HS-5 (cell line): ENCODE results near the gene SLAMF9.

Source experiments
- DNase-seq: peaks from one replicate; pipeline ENCODE4 v3.0.0-alpha.2; 2012; ENCODE audit warnings: low read depth

Gene SLAMF9

GRCh38 chr1:159974350-159974965 lies 20.4 kb upstream of the SLAMF9 start:
- no peak for DNase-seq

GRCh38 chr1:159973350-159973940 lies 19.4 kb upstream of the SLAMF9 start:
- no peak for DNase-seq

GRCh38 chr1:159972443-159973205 lies 18.6 kb upstream of the SLAMF9 start:
- DNase-seq: no peak

DNA sequence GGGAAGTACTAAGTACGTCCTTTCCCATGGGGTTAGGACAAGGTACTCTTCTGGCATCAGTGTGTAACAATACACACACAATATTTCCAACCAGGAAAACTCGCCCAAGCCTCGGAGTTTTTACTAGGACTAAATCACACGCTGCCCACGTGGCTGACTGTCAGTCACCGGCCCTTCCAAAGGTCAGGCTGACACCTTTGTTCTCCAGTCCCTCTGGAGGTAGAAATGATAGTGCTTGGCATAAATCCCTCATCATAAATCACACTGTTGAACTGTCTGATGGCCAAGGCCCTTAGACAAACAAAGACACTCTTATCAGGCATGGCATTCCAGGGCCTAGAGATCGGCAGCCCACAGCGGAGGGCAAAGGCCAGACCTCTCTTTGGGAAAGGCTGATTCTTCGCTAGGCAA lies 16.9 kb upstream of the SLAMF9 start:
- DNase-seq: no peak

- no peak for DNase-seq
Observed at GRCh38 chr1:159968901-159969300, 14.9 kb upstream of the SLAMF9 start.

DNA sequence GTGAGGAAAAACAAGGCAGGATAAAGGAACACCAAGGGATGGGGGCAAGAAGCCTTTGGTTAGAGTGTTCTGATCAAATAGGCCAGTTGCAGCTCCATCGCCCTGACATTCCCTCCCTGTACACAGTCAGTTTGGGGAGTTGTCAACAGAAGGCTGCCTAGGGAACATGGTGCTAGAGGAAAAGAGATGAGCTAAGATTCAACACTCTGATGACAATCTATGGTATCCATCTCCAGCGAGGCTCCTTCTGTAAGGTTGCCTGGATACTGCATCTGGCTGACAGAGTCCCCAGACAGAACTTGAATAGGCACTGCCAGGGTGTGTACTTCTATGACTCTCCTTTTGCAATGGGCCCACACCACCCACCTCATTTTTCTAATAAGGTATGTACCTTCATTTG lies 11.2 kb upstream of the SLAMF9 start:
- no peak for DNase-seq

- DNase-seq: no peak
Observed at GRCh38 chr1:159964144-159964543, 10.1 kb upstream of the SLAMF9 start.

DNA sequence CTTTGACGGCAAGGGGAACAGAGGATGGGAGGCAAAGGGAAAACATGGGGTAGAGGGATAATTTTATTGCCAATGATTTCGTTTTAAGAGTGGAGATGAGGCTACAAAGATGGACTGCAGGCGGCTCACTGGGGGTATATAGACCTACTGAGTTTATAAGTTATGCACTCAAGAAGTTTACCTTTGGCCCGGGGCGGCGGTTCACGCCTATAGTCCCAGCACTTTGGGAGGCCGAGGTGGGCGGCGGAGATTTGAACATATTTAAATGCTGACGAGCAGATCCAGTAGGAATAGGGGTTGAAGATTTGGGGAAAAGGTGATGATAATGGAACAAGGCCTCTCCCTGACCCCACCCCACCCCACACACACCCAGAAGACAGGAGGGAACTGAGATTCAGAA lies 8.1 kb upstream of the SLAMF9 start:
- DNase-seq: no peak

- DNase-seq: no peak
Observed at GRCh38 chr1:159961636-159962035, 7.6 kb upstream of the SLAMF9 start.

DNA sequence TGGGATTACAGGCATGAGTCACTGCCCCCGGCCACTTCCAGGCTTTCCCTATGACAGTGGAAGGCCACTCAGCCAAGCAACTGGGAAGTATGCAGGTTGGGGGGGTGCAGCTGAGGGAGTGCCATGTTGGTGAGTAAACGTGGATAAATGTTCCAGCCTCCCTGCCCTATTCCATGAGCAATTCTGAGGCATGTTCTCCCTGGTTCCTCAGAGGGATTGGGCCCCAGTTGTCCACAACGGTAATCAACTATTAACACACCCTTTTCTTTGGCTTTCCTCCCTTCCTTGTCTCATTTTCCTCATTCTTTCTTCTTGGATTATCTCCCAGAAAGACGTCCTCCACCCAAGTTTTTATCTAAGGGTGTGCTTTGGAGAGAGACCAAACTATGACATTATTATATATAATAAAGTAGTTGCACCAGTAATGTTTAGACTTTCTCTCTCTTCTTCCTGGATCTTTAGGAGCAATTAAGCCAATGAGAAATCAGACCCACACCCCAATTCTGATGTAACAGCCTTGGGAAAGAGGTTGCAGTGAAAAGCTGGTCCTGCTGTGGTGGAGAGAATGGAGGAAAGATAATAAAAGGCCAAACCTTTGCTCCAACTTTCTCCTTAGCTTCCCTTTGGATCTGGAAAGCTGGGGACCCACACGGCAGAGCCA lies 6.8 kb upstream of the SLAMF9 start:
- peak; percentile 78 for DNase-seq

DNA sequence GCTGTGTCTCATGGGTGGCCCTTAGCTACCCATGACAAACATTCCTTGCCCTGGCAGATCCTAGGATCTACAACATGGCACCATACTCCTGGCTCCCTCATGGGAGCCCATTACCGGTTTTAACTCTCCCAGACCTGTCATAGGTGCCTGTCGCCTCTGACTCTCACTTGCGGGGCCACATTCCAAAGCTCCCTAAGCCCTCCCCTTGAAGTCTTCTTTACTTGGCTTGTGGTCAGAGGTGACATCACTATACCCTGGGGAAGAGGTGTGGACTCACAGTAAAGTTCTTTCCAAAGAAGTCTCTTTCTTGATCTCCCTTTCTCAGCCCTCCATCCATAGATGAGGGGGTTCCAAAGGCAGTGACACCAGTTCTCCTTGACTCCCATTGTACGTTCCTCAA lies 5.4 kb upstream of the SLAMF9 start:
- no peak for DNase-seq

DNA sequence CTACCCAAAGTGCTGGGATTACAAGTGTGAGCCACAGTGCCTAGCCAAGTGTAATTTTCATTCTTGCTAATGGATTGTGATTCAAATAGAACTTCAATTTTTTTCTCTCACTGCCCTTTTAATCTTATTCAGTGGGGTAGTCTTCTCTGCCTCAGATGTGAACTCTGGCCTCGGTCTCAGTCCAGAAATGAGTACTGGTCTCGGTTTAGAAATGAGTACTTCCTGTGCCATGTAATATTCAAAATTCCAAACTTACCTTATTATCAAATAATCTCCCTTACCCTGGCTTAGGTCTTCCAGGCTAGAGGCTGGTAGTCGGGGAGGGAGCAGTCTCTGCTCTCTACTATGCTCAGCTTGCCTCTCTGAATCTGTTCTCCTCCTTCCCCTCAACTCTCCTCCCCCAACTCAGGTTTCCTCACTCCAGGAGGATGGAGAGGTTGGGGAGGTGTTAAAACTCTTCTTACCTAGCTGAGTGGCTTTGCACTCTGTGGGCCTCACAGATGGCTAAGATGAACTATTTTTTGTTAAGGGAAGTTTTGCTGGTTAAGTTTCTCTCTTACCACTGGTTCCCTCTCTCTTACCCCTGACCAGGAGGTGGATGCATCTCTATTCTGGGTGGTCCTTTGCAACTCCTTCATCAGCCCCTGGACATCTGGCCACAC lies 4.8 kb upstream of the SLAMF9 start:
- no peak for DNase-seq

DNA sequence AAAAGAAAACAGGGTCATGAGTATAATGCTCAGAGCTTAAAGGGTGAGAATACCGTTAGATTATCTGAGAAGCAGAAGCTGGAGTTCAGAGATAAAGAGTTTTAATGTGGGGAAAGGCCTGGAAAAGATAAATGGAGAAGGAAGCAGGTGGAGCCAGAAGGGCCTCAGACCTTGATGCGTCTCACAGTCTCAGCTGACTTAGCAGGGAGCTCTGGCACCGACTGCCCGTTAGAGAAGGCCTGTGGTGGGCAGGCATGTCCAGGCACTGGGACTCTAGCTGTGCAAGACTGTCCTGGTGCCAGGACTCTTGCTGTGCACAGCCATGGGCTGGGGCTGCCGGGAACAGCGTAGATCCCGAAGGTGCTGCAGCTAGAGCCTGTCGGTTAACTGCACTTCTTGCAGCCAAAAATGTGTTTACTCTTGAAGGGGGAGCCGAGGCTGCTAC lies 3.8 kb upstream of the SLAMF9 start:
- DNase-seq: no peak

DNA sequence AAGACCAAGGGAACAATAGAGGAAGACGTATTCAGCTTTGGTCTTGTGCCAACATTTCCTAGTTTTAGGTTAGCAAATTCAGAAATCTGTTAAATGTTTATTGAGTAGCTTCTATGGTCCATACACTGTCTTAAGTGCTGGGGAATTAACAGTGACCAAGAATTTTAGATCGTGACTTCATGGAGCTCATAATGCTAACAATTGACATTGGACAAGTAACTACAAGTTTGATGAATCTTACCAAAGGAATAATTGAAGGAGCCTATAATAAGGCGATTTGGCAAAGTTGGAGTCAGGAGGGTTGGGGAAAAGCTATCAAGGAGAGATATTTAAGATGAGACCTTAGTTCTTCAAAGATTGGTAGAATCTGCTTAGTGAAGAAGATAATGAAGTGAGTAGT lies 1.4 kb upstream of the SLAMF9 start:
- no peak for DNase-seq

GRCh38 chr1:159952932-159953331 lies 1.1 kb downstream of the SLAMF9 start:
- no peak for DNase-seq

GRCh38 chr1:159951551-159951950 lies 2.5 kb downstream of the SLAMF9 start:
- DNase-seq: no peak

DNA sequence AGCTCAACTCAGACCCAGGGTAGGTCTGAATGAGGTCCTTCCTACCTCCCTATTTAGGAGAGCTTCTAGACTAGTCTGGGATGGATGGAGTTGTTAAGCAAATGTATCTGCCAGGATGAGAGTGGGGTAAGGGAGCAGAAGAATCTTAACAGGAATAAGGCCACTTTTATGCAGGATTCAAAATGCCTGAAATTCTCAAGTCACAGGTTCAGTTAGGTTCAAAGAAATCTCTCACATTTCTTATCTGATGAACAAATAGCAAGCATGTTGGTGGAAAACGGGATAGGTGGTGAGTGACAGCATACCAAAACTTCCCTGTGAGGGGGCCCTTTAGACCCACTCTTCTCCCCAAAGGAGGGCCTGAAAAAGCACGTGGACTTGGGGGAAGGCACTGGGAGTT lies 3.0 kb downstream of the SLAMF9 start:
- no peak for DNase-seq

DNA sequence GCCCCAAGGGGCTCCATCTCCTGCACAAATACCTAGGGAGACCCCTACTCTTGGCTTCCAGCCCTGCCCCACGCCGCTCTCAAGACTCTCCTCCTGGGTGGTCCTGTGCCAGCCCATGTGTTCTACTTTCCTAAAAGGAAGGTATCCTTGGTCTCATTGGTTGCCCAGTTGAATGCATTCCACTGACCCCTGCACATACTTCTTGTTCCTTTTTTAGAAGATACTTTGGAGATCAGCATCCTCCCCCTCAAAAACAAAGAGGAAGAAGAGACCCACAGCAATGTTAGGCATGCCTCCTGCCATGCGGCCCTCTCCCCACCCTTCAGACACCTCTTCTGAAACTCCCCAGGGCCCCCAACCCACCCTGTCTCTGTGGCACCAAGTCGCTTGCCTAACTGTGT lies 4.1 kb downstream of the SLAMF9 start:
- no peak for DNase-seq

GRCh38 chr1:159949123-159949522 lies 4.9 kb downstream of the SLAMF9 start:
- DNase-seq: no peak

- DNase-seq: no peak
Observed at GRCh38 chr1:159947942-159948341, 6.1 kb downstream of the SLAMF9 start.

DNA sequence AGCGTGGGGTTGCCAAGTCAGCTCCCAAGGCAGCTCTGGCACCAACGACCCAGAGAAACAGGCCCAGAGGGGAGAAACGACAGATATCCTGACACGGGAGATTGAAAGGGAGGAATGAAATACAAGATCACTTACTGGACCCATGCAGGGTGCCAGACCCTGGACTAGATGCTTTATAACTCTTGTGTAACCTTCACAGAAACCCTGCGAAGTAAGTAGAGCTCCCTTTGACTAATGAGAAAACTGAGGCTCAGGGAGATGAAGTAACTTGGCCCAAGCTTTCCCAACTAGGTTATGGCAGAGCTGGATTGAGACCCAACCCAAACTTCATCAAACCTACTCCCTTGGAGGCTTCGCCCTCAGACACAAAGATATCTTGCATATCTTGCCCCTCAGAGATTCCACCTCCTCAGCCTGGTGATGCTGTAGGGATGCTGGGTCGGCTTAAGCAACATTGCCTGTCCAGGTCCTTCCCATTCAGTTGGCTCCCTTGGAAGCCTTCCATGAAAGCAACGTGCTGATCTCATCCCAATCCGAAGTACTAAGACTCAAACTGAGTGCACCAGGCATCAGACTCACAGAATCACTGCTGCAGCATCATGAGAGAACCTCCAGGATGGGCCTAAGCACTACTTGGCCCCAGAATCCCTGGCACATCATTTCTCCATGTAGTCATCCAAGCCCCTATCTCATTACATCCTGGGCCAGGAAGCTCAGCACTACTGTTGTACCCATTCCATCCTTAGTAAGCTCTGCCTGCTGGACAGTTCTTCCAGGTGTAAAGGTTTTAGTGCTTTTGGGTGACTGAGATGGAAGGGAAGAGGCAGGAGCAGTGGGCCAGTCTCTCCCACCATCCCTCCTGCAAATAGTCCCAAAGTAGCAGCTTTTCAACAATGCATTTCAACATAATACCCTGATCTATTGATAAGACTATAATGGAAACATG lies 7.5 kb downstream of the SLAMF9 start:
- no peak for DNase-seq
